Activated effector memory CD4-positive, alpha-beta T cell treated with Interleukin-2 at 50 U/mL for 16 hours (primary cell): ENCODE results near the gene UBE2I.
"Not testable (repeated sequence)": the region's sequence is repeated elsewhere in the genome, so short reads cannot be mapped to it uniquely, and the experiment has no call there.

Source experiments
- DNase-seq: peaks from one replicate; pipeline ENCODE4 v3.0.0-alpha.2; 2020

The UBE2I gene

GRCh38 chr16:1277617-1278282 is 31.7 kb upstream of the UBE2I start:
- DNase-seq, result no peak

- no peak for DNase-seq
Observed at GRCh38 chr16:1278477-1278876, 31.0 kb upstream of the UBE2I start.

GRCh38 chr16:1279081-1279944 is 30.1 kb upstream of the UBE2I start:
- DNase-seq, result no peak

- DNase-seq, result no peak
Observed at GRCh38 chr16:1279945-1280589, 29.4 kb upstream of the UBE2I start.

GRCh38 chr16:1280783-1281182 is 28.7 kb upstream of the UBE2I start:
- no peak for DNase-seq

- no peak for DNase-seq
Observed at GRCh38 chr16:1281517-1281916, 27.9 kb upstream of the UBE2I start.

- no peak for DNase-seq
Observed at GRCh38 chr16:1282324-1282973, 27.0 kb upstream of the UBE2I start.

- no peak for DNase-seq
Observed at GRCh38 chr16:1283296-1283695, 26.1 kb upstream of the UBE2I start.

- no peak for DNase-seq
Observed at GRCh38 chr16:1283996-1284616, 25.3 kb upstream of the UBE2I start.

- no peak for DNase-seq
Observed at GRCh38 chr16:1285669-1286512, 23.5 kb upstream of the UBE2I start.

GRCh38 chr16:1286513-1287094 is 22.8 kb upstream of the UBE2I start:
- DNase-seq, result no peak

- no peak for DNase-seq
Observed at GRCh38 chr16:1287982-1288670, 21.3 kb upstream of the UBE2I start.

- DNase-seq, result no peak
Observed at GRCh38 chr16:1288813-1289476, 20.5 kb upstream of the UBE2I start.

GRCh38 chr16:1289477-1289866 is 20.0 kb upstream of the UBE2I start:
- DNase-seq, result no peak

GRCh38 chr16:1290063-1290501 is 19.4 kb upstream of the UBE2I start:
- DNase-seq, result no peak

- no peak for DNase-seq
Observed at GRCh38 chr16:1290860-1291575, 18.4 kb upstream of the UBE2I start.

- DNase-seq, result no peak
Observed at GRCh38 chr16:1291576-1291974, 17.9 kb upstream of the UBE2I start.

GRCh38 chr16:1292208-1292607 is 17.2 kb upstream of the UBE2I start:
- DNase-seq, result not testable (repeated sequence)

GRCh38 chr16:1292808-1293207 is 16.6 kb upstream of the UBE2I start:
- not testable (repeated sequence) for DNase-seq
